GM18511 (cell line): ENCODE measurements around the gene MTMR3.
"Not testable (repeated sequence)": the region's sequence is repeated elsewhere in the genome, so short reads cannot be mapped to it uniquely, and the experiment has no call there.

Experiments
- ATAC-seq: cut with Tn5 transposase; IDR thresholded peaks from one replicate; pipeline ENCODE4 v1.9.1; 2021; ENCODE audit warnings: mild to moderate bottlenecking, moderate library complexity; ENCODE audit not compliant: unreplicated experiment

Gene MTMR3

DNA sequence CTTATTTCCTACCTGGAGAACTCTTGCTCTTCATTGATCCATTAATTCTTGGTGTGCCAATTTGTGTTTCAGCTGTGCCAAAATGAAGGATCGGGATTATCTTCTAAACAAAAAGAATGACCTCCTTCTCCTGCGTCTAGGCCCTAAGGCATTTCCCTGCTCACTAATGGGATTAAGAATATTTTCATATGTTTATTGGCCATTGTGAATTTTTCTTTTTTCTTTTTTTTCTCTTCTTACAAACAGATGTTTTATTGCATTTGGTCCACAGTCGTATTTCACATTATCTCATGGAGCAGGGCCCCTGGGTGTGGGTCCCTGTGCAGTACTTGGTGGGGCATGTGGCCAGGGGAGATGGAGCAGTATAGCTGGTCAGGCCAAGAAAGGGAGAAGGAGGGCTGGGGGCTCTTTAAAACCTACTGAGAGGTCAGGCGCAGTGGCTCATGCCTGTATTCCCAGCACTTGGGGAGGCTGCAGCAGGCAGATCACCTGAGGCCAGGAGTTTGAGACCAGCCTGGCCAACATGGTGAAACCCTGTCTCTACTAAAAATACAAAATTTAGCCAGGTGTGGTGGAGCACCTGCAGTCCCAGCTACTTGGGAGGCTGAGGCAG lies 162.0 kb downstream of the MTMR3 start:
- ATAC-seq, result no peak

DNA sequence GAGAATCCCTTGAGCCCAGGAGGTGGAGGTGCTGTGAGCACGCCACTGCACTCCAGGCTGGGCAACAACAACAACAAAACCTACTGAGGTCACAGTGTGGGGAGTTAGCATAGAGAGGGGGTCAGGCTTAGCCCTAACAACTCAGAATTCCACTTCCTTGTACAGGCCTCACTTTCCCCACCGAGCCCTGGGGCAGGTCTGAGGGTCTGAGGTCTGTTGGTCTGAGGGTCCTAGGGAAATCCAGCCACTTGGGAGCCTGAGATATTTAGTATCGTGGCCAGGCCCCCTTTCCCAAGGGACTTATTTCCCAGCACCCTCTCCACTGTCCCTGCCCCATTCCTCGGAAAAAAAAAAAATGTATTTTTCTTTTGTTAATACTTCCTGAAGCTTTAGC lies 162.5 kb downstream of the MTMR3 start:
- ATAC-seq, result no peak

DNA sequence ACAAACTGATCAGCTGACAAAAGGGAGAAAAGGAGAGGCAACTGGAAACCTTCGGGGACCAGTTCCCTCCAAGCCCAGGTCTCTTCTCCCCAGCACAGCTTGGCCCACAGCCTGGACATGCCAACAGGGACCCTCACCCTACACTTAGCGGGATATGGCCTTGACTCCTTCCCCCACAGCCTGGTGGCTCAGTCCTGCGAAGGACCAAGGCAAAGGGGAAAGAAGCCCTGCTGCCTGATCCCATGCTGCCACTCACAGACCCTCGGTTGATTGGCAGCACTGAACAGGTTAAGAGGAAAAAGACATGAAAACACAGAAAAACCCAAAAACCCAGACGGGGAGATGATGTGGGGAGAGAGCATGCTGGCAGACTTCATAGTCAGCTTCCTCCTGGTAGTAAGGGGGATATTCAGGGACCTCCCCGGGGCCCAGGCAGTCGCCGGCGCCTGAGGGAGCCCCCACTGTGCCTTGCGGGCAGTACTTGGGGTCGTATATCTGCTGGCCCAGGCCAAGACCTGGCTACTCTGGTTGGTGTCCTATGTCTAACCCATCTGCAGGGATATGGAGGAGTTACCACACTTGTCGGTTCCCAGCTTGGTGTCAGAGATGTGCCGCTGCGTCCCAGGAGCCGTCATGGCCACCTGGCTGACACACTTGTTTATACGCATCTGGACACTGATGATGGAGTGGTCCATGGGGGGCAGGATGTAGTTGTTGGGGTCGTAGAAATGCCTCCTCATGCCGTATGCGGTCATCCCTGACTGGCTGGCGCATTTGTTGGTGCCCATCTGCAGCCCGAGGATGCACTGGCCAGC lies 163.1 kb downstream of the MTMR3 start:
- ATAC-seq, result no peak

DNA sequence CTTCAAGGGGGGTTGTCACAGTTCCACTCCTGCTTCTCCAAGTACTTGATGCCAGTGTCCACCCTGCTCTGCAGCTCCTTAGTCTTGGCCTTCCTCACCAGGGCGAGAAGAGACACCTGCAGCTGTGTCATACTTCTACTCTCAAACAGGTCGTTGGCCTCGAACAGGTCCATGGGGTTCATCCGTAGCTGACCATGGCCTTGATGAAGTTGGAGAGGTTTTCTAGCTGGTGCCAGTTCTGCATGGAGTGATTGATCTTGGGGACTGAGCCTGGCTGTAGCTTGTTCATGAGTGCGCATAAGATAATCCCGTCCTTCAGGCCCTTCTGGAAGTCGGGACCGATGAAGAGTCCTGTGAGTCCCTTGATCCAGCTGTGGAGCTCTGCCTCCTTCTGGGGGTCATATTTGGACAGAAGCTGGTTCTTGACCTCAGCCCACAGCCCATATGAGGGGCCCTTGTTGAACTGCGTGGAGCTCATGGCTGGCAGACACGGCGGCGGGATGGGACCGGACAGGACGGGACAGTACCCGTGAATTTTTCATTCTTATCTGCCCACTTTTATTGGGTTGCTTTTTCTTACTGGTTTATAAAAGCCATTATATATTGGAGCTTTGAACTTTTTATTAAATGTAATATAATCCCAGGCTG lies 163.9 kb downstream of the MTMR3 start:
- ATAC-seq, result no peak

DNA sequence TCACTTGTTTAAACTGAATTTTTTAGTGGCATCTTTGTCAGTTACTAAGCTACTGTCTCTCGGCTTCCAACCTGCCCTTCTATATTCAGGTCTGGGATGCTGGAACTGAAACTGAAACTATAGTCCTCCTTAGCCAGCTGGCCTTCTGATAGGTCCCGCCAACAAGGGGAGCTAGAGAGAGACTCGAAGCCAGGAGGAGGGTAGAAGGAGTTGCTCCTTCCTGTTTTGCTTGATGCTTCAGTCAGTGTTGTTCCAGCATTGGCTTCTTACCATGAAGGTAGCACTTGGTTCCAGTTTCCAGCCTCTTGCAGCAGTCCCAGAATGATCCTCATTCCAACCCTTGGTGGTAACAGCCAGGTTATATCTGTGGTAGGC lies 164.4 kb downstream of the MTMR3 start:
- ATAC-seq, result no peak

DNA sequence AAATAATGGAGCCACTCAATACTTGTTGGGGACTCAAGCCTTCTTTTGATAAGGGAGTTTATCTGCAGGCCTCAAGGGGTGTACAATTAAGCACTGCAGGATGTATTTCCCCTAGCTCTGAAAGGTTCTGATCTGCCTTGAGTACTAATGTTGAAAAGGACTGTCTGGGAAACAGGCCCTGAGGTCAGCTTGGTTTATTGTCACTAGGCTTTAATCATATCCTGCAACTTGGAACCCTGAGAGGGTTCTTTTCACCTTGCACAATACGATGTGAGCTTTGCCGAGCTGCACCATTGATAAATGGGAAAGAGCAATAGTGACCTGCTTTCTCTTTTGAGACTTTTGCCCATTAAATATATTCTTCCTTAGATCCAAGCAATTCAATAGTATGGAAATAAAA lies 165.7 kb downstream of the MTMR3 start:
- ATAC-seq, result no peak

DNA sequence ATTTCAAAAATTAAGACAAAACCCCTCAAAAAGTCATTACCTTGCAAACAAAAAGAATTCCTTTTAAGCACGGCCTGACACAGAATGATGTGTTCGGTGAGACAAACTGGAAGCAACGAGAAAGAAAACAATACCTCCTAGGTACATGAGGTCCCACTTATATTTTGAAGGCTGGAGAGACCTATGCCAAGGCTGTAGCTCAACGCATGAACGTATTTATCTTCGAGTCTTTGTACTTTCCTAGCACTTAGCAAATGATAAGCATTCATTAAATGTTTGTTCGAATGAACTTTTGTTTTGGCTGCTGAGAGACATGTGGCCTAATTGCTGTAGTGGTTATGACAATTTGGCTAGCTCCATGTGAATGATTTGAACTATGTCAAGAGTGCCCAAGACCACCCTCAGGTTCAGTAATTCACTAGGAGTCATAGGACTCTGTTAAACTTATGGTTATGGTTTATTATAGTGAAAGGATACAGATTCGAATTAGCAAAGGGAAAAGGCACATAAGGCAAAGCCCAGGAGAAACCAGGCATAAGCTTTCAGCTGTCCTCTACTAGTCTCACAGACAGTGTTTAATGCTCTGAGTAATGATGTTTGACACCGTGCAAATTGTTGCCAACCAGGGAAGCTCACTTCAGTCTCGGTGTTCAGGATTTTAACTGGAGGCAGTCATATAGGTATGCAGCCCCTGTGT lies 171.2 kb downstream of the MTMR3 start:
- ATAC-seq, result no peak

DNA sequence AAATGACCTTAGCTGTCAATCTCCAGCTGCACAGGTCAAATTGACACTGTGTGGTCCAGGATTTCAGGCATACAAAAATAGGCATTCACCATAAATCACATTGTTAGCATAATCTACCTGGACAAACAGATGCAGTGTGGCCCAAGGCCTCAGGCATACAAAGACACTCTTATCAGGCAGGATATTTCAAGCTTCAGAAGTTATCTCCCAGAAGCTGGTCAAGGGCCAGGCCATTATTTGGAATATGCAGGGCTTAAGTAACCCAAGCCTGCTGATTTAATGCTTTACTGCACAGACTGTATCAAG lies 171.7 kb downstream of the MTMR3 start:
- no peak for ATAC-seq

DNA sequence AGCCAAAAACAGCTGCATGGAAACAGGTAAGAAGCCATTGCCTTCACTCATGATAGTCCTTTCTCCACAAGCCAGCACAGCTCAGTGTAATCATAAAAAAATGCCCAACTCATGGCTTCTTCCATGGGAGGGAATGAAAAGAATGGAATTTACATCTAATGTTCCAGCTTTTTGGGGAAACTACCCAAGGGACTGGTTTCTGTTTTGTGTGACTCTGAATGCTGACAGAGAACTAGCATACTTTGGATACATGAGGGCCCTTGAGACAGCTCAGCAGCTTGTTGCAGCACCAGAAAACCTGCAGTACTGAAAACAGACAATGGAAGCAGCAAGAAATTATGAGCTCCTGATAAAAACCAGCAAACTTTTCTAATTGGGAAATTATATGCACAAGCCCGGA lies 173.0 kb downstream of the MTMR3 start:
- no peak for ATAC-seq

DNA sequence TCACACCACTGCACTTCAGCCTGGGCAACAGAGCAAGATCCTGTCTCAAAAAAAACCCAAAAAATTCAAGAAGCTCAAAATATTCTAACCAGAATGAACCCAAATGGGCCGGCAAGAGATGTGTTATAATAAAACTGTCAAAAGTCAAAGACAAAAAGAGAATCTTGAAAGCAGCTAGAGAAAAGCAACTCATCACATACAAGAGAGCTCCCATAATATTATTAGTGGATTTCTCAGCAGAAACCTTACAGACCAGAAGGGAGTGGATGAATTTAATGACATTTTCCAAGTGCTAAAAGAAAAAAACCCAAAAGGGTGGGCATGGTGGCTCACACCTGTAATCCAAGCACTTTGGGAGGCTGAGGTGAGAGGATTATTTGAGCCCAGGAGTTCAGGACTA lies 174.4 kb downstream of the MTMR3 start:
- no peak for ATAC-seq

DNA sequence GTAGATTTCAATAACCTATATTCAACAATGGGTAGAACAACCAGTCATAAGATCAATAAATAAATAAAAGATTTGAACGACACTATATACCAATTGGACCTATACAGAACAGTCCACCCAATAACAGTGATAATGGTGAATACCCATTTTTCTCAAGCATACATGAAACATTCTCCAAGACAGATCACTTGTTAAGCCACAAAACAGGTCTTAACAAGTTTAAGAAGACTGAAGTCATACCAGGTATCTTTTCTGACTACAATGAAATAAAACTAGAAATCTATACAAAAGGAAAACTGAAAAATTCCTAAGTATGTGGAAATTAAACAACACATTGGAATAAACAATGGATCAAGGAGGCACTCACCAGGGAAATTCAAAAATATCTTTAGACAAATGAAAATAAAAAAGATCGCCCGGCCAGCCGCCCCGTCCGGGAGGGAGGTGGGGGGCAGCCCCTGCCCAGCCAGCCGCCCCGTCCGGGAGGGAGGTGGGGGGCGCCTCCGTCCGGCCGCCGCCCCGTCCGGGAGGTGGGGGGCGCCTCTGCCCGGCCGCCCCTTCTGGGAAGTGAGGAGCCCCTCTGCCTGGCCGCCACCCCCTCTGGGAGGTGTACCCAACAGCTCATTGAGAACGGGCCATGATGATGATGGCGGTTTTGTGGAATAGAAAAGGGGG lies 176.5 kb downstream of the MTMR3 start:
- ATAC-seq, result not testable (repeated sequence)

DNA sequence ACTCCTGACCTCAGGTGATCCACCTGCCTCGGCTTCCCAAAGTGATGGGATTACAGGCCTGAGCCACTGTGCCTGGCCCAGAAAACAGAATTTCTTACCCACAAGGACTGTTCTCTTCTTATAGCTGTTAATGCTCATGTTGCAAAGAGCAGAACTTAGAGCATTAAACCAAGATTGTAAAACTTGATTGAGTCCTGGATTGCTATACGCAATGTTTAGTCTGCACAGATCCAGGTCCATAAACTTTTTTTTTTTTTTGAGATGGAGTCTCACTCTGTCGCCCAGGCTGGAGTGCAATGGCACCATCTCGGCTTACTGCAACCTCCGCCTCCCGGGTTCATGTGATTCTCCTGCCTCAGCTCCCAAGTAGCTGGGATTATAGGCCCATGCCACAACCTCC lies 178.1 kb downstream of the MTMR3 start:
- ATAC-seq, result not testable (repeated sequence)

DNA sequence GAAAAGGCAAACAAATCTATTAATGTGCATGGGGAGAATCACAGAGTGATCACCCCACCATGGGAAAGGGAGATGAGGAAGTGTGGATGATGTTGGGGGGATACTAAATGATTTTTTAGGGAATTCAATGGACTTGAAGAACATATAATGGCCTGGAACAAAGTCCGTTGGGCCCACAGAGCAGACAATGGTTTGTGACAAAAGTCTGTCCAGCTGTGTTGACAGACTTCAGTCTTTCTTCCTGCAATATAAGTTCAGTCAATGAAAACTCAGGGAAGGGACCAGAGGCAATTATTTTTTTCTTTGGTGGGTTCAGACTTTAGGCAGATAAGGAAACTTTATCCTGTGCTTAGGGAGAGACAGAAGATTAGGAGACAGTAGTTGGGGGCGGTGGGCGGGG lies 179.3 kb downstream of the MTMR3 start:
- ATAC-seq, result no peak

DNA sequence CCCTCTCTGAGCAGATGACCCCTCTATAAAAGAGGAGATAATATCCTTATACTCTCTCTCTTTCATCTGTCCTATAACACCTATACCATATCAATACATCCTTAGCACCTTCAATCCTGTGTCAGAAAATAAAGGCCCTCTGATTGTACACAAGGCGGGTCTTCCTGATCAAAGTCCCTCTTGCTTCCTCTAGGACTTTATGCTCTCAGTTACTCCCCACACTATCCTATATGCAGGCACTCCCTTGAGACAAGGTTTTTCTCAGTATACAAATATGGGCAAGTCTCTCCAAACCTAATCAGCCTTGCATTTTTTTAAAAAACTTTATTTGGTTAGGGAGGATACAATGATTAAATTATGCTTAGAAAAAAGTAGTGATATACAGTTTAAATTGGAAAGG lies 180.0 kb downstream of the MTMR3 start:
- ATAC-seq, result no peak

DNA sequence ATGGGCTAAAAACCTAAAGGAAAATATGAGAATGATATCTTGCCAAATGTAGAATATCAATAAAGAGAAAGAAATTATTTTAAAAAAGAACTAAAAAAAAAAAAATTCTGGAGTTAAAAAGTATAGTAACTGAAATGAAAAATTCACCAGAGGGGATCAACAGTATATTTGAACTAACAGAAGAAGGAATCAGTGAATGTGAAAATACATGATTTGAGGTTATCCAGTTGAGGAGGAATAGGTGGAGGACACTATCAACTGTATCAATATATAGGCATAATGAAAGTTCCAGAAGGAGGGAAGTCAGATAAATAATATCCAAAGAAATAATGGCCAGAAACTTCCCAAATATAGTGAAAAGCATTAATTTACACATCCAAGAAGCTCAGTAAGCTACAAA lies 181.2 kb downstream of the MTMR3 start:
- no peak for ATAC-seq

DNA sequence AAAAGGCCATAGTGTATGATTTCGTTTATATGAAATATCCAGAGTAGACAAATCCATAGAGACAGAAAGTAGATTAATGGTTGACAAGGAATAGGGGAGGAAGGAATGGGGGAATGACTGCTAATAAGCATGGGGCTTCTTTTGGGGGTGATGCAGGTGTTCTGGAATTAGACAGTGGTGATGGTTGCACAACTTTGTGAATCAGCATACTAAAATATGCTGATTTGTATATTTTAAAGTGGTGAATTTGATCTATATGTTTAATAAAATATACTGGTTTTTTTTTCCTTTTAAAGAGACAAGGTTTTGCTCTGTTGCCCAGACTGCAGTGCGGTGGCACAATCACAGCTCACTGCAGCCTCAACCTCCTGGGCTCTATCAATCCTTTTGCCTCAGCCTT lies 190.8 kb downstream of the MTMR3 start:
- ATAC-seq, result no peak

DNA sequence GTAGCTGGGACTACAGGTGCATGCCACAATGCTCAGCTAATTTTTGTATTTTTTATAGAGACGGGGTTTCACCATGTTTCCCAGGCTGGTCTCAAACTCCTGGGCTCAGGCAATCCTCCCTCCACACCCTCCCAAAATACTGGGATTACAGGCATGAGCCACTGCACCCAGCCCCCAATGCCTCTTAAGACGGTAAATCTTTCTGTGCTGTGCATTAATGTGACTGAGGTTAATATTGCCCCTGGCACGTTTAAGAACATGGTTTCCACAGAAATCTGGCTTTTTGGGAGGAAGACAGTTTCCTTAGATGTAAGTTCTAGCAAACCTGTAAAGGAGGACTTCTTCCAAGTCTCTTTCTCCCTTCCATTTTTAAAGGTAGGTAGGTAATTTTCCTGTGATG lies 191.2 kb downstream of the MTMR3 start:
- ATAC-seq, result no peak

DNA sequence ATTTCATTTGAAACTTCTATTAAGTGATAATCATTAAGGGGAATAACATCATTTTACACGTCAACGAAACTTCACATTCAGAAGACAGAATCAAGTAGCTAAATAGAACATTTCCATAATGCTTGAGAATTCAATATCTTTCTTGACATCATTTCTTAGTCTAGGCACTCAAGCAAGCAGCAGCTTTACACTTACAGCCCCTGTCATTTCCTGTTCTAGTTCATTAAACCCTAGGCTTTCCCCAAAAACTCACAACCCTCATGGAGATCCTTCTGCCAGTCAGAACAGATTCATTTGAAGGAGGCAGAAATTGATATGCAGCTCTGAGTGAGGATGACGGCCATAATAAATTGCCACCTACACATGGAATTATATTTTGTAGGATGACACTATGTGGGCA lies 192.0 kb downstream of the MTMR3 start:
- ATAC-seq, result no peak

DNA sequence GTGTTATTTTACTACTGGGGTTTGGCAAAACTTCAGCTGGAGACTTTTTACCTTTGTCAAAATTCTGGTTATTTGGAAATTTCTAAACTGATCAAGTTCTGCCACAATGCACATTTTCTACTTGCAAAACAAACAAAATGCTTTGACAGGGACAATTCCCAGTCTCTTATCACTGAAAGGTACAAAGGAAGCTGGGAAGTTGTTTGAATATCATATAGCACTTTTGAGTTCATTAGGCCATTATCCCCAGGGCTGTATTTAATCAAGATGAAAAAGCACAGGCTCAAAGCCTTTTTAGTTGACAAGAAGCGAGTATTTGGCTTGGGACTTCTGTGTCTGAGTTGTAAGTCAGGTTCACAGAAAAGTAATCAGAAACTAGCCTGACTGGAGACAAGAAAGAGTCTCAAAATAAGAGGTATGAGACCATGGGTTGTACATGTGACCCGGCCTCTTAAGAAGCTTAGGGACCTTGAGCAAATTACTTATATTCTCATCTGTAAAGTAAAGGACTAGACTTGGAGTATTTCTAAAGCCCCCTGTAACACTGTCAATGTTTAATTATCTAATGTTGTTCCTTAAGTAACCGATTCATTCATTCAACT lies 194.4 kb downstream of the MTMR3 start:
- no peak for ATAC-seq

DNA sequence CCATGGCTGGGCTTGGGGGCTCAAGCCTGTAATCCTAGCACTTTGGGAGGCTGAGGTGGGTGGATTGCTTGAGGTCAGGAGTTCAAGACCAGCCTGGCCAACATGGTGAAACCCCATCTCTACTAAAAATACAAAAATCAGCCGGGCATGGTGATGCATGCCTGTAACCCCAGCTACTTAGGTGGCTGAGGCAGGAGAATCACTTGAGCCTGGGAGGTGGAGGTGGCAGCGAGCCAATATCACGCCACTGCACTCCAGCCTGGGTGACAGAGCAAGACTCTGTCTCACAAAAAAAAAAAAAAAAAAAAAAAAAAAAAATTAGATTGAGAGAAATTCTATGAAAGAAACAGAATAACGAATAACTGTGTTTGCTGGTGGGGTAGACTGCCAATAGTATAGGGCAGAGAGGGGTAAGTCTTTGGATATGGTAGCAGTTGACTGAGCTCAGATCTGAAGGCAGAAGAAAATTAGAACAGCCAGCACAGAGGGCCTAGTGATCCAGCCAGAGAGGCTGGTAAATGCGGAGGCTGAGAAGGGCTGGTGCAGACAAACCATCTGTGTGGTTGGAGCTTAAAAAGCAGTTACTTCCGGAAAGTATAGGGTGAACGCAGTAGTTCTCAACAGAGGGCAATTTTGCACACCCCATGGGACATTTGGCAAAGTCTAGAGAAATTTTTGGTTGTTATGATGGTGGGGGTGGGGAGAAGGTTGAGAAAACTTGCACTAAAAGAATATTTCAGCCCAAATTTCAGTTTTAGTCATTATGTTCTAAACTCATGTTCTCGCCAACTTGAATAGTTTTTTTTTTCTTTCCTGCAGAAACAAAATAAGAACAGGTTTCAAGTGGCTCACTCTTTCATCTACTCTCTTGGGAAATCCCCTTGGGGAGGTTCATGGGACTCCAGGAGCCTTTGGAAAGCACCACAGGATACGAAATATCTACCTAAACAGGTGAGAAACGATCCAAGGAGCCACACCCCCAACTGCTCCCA lies 195.6 kb downstream of the MTMR3 start:
- ATAC-seq, result no peak
